ENCODE results near the gene RPGRIP1L. TPM values are rescaled to one million over a fixed set of nuclear protein-coding genes. Genes with fewer than 3 reads are reported as not detected.

Gene RPGRIP1L
- total RNA-seq, 1 donor from 2014 or later = 19.9 TPM

DNA sequence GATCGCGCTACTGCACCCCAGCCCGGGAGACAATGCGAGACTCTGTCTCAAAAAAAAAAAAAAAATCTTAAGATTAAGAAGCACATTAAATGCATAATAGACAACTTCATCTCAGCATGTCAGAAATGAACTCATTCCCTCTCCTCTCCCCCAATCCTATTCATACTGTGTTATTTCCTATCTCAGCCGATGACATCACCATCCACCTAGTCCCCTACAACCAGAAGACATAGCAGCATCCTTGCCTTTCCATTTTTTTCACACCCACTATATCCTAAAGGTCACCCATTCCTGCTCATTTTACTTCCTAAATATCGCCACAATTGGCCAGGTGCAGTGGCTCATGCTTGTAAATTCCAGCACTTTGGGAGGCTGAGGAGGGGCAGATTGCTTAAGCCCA, 81.3 kb downstream of the RPGRIP1L start:
- Mint-ChIP-seq H3K4me3 (ENCODE audit: low read depth) (no peak overlapping the region), H3K36me3 (ENCODE audit: insufficient read depth) (peaks cover 4% of the 10 kb centered on the region), H3K9me3 (ENCODE audit: low read depth) (peaks cover 4% of the 10 kb centered on the region), H3K27me3 (no peaks in the 10 kb centered on the region), H3K4me1 (ENCODE audit: low read depth) (peaks cover 3% of the 10 kb centered on the region), H3K27ac (no peak overlapping the region)
- TF ChIP-seq, protein P1, sequence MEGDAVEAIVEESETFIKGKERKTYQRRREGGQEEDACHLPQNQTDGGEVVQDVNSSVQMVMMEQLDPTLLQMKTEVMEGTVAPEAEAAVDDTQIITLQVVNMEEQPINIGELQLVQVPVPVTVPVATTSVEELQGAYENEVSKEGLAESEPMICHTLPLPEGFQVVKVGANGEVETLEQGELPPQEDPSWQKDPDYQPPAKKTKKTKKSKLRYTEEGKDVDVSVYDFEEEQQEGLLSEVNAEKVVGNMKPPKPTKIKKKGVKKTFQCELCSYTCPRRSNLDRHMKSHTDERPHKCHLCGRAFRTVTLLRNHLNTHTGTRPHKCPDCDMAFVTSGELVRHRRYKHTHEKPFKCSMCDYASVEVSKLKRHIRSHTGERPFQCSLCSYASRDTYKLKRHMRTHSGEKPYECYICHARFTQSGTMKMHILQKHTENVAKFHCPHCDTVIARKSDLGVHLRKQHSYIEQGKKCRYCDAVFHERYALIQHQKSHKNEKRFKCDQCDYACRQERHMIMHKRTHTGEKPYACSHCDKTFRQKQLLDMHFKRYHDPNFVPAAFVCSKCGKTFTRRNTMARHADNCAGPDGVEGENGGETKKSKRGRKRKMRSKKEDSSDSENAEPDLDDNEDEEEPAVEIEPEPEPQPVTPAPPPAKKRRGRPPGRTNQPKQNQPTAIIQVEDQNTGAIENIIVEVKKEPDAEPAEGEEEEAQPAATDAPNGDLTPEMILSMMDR (IDR thresholded peaks at IDR 0.05; ENCODE audit: unreplicated experiment) = no peak
- DNase-seq (ENCODE audit: low spot score, unreplicated experiment) = no peak

DNA sequence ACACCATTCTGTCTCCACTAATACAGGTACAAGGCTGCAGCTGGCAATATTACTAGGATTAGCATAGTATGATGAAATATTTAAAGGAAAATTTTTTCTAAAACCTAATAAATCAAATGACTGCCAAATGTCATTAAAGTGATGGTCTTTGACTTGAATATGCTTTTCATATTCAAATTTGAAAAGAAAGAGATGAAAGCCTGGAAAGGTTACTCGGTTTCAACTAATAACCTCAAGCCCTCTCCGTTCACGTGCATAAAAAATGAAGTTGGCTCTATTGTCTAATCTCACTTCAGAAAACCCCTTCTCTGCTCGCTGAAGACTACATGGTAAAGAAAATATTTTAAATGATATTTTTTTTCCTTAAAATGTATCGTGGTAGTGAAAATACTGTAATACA, 83.2 kb downstream of the RPGRIP1L start:
- Mint-ChIP-seq H3K27me3 (no peaks in the 10 kb centered on the region), H3K36me3 (ENCODE audit: insufficient read depth) (peaks cover 2% of the 10 kb centered on the region), H3K4me3 (ENCODE audit: low read depth) (no peak overlapping the region), H3K27ac (no peak overlapping the region), H3K9me3 (ENCODE audit: low read depth) (peaks cover 4% of the 10 kb centered on the region), H3K4me1 (ENCODE audit: low read depth) (peaks cover 3% of the 10 kb centered on the region)
- TF ChIP-seq, protein P1 (IDR thresholded peaks at IDR 0.05; ENCODE audit: unreplicated experiment) = no peak
- DNase-seq (ENCODE audit: low spot score, unreplicated experiment) = no peak

DNA sequence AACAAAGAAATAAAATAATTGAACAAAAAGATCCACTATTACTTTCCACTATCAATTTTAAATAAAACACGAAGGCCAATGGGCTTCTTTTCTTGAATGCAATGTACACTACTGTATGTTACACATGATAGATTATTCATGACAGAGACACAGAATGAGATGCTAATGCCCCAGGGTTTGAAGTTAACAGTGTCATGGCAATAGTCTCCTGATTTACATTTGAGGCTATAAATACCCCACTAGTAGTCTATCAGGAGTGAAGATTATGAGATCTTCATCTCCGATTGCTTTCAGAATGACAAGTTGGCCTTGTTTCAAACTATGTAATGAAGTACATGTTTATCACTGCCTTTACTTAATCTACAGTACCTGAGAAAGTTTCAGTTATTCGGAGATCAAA, 84.4 kb downstream of the RPGRIP1L start:
- TF ChIP-seq, protein P1 (IDR thresholded peaks at IDR 0.05; ENCODE audit: unreplicated experiment) = no peak

DNA sequence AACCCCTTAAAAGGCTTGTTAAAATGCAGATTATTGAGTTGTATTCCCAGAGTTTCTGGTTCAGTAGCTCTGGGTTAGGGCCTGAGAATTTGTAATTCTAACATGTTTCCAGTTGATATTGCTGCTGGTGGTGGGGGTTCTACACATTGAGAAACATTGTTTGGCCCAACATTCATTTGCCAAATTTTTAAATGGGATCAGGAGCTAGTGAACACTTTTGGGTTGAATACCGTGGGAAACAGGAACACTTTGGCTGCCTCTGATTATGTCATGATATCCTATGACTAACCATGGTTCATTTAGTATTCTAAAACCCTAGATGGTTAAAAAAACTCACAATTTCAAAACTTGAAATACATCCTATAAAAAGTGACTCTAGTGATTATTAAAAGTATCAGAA, 89.3 kb downstream of the RPGRIP1L start:
- TF ChIP-seq, protein P1 (IDR thresholded peaks at IDR 0.05; ENCODE audit: unreplicated experiment) = no peak
- Mint-ChIP-seq H3K27me3 (no peaks in the 10 kb centered on the region), H3K9me3 (ENCODE audit: low read depth) (no peaks in the 10 kb centered on the region), H3K4me3 (ENCODE audit: low read depth) (no peak overlapping the region), H3K27ac (no peak overlapping the region), H3K4me1 (ENCODE audit: low read depth) (peaks cover 25% of the 10 kb centered on the region), H3K36me3 (ENCODE audit: insufficient read depth) (no peaks in the 10 kb centered on the region)
- DNase-seq (ENCODE audit: low spot score, unreplicated experiment) = no peak

More for the DNA sequence above, 84.4 kb downstream of the RPGRIP1L start:
- DNase-seq (ENCODE audit: low spot score, unreplicated experiment) = no peak
- no peaks in the 10 kb centered on the region for H3K27me3 Mint-ChIP-seq
- H3K4me1 Mint-ChIP-seq (ENCODE audit: low read depth) = peaks cover 3% of the 10 kb centered on the region
- no peak overlapping the region for H3K27ac Mint-ChIP-seq
- no peak overlapping the region for H3K4me3 Mint-ChIP-seq (ENCODE audit: low read depth)
- H3K36me3 Mint-ChIP-seq (ENCODE audit: insufficient read depth) = peaks cover 2% of the 10 kb centered on the region
- peaks cover 4% of the 10 kb centered on the region for H3K9me3 Mint-ChIP-seq (ENCODE audit: low read depth)

DNA sequence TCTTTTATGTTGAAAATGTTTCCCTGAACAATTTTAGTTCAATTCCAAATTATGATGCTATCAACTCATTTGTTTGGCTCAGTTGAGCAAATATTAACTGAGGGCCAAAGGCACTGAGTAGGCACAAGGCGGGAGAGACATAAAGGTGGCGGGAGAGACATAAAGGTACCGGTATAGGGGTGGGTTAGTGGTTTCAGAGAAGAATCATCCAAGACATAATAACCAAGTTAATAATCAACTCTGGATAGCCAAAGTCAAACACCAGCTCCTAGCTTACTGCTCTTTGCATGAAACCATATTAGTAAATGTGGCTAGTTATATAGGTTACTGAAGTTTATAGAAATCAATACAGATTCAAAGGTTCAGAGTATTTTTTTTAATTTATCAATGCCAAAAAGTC, 91.7 kb downstream of the RPGRIP1L start:
- no peak overlapping the region for H3K4me3 Mint-ChIP-seq (ENCODE audit: low read depth)
- DNase-seq (ENCODE audit: low spot score, unreplicated experiment) = no peak
- TF ChIP-seq, protein P1 (IDR thresholded peaks at IDR 0.05; ENCODE audit: unreplicated experiment) = no peak
- no peaks in the 10 kb centered on the region for H3K36me3 Mint-ChIP-seq (ENCODE audit: insufficient read depth)
- H3K4me1 Mint-ChIP-seq (ENCODE audit: low read depth) = peaks cover 25% of the 10 kb centered on the region
- no peaks in the 10 kb centered on the region for H3K27me3 Mint-ChIP-seq
- H3K9me3 Mint-ChIP-seq (ENCODE audit: low read depth) = no peaks in the 10 kb centered on the region
- H3K27ac Mint-ChIP-seq = no peak overlapping the region

Measured in progenitor cell of endocrine pancreas (in vitro differentiated cells).